ENCODE results near the gene PCNX2. TPM values are rescaled to one million over a fixed set of nuclear protein-coding genes. Genes with fewer than 3 reads are reported as not detected.
"Not testable (repeated sequence)": the region's sequence is repeated elsewhere in the genome, so short reads cannot be mapped to it uniquely, and the experiment has no call there.

PCNX2 gene
- total RNA-seq, 2 experiments from 2014 or later, result 17.8 to 18.5 TPM

DNA sequence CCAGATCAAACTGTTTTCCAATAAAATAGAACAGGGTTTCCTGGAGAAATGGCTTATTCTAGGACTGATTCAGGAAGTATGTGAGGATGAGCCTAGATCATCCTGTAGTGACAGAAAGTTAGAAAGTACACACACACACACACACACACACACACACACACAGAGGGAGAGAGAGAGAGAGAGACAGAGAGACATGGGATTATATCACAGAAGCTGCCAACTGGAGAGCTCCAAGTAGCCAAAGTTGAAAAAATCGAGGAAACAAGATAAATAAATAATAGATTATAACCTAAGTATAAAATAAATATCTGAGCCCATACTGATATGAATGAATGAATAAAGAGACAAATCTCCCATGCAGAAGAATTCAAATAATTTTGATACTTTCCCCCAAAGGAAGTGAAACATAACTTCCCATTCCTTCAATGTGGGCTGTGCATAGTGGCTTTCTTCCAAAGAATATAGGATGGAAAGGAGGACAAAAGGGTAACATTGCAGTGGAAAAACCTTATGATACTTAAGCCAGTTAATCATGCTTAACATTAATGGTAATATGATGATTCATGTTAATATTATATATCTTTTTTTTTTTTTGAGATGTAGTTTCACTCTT lies 173.5 kb downstream of the PCNX2 start:
- intact Hi-C loops (cut with micrococcal nuclease), result no loop called here
- no peak for DNase-seq
- Mint-ChIP-seq H3K27me3 (no peaks in the 10 kb centered on the region), H3K36me3 (peaks cover 29% of the 10 kb centered on the region), H3K4me1 (ENCODE audit: low read depth) (no peaks in the 10 kb centered on the region), H3K27ac (no peak overlapping the region), H3K4me3 (no peak overlapping the region), H3K9me3 (no peaks in the 10 kb centered on the region)
- CTCF ChIA-PET, result no interaction called here
- POLR2A ChIA-PET, result no interaction called here

DNA sequence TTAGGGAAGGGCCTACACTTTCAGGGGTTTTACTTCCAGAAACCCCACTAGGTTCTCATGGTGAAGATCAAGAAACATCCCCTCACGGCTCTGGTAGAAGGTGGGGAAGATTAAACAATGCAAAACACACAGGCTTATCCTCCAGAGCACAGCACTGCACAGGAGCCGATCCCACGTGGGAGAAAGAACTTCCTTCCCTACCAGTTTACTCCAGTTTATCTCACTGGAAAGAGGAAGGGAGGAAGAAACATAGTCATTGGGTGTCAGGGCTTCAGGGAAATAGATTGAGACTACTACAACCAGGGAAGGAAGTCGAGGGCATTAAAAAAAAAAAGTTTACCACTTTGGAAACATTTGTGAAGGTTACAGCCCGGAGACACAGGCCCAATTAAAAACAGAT lies 180.7 kb downstream of the PCNX2 start:
- intact Hi-C loops (cut with micrococcal nuclease), result no loop called here
- H3K4me1 Mint-ChIP-seq (ENCODE audit: low read depth), result peaks cover 8% of the 10 kb centered on the region
- DNase-seq, result no peak
- CTCF ChIA-PET, result no interaction called here
- no peak overlapping the region for H3K27ac Mint-ChIP-seq
- H3K27me3 Mint-ChIP-seq, result no peaks in the 10 kb centered on the region
- no peaks in the 10 kb centered on the region for H3K9me3 Mint-ChIP-seq
- POLR2A ChIA-PET, result no interaction called here
- no peak overlapping the region for H3K4me3 Mint-ChIP-seq
- peaks cover 26% of the 10 kb centered on the region for H3K36me3 Mint-ChIP-seq

DNA sequence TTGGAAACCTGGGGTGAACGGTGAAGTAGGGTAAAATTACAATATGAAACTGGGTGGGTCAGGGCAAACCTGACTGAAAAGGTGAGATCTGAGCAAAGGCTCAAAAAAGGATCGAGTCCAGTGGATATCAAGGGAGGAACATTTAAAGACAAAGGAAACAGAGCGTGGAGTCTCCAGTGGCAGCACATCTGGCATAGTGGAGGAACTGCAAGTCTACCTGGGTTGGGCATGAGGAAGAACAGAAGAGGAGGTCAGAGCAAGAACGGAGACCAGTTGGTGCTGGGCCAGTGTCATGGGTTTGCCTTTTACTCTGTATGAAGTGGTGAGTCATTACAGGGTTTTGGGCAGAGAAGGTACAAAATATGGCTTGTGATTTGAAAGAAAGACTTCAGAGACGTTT lies 181.4 kb downstream of the PCNX2 start:
- Mint-ChIP-seq H3K27ac (no peak overlapping the region), H3K9me3 (no peaks in the 10 kb centered on the region), H3K4me3 (no peak overlapping the region), H3K4me1 (ENCODE audit: low read depth) (peaks cover 8% of the 10 kb centered on the region), H3K27me3 (no peaks in the 10 kb centered on the region), H3K36me3 (peaks cover 30% of the 10 kb centered on the region)
- CTCF ChIA-PET, result no interaction called here
- POLR2A ChIA-PET, result no interaction called here
- DNase-seq, result no peak
- intact Hi-C loops (cut with micrococcal nuclease), result no loop called here

- Mint-ChIP-seq H3K4me1 (ENCODE audit: low read depth) (peaks cover 8% of the 10 kb centered on the region), H3K27me3 (no peaks in the 10 kb centered on the region), H3K9me3 (no peaks in the 10 kb centered on the region), H3K4me3 (no peak overlapping the region), H3K36me3 (peaks cover 32% of the 10 kb centered on the region), H3K27ac (peak overlapping the region; percentile 6)
- DNase-seq, result peak; percentile 65
- intact Hi-C loops (cut with micrococcal nuclease), result no loop called here
- ChIA-PET CTCF (no interaction called here), POLR2A (no interaction called here)
Measured at GRCh38 chr1:233113009-233113879, 182.3 kb downstream of the PCNX2 start.

DNA sequence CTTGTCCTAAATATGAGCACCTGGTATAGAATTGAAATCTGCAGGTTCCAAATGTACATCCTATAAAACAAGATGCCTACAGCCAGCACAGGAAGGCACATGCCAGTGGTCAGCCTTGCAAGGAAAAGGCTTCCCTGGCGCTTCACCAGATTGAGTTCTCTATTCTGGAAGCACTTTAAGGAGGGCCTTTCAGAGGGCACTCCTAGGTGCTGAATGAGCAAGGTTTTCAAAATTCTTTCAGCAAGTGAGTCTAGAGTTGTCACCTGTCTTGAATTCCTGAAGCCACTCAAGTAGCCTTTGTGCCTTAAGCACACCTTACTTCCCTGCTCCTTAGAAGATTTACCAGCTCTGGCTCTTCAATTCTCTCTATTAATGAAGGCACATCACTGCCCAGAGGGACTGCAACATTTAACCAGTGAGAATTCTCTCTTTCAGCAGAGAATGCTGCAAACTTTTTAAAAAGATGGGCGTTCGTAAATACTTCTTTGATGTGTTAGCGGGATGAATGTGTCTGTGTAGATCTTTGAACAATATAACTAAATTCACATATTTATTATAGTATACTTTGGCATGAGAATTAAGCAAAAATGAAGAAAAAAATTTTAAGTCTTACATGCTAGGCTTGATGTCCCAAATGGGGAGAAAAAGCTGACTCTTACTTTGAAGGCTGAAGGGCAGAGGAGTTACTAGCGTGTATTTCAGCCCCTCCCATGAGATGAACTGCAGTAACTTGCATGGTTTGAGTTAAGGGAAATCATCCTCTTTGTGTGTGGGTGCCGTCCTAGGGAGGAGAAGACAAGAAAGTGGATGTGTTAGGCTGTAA lies 183.1 kb downstream of the PCNX2 start:
- intact Hi-C loops (cut with micrococcal nuclease), result no loop called here
- Mint-ChIP-seq H3K27ac (no peak overlapping the region), H3K27me3 (no peaks in the 10 kb centered on the region), H3K9me3 (no peaks in the 10 kb centered on the region), H3K4me3 (no peak overlapping the region), H3K4me1 (ENCODE audit: low read depth) (peaks cover 8% of the 10 kb centered on the region), H3K36me3 (peaks cover 37% of the 10 kb centered on the region)
- ChIA-PET POLR2A (no interaction called here), CTCF (no interaction called here)
- no peak for DNase-seq

- CTCF ChIA-PET, result no interaction called here
- Mint-ChIP-seq H3K27me3 (no peaks in the 10 kb centered on the region), H3K4me3 (no peak overlapping the region), H3K27ac (no peak overlapping the region), H3K9me3 (no peaks in the 10 kb centered on the region), H3K36me3 (peaks cover 37% of the 10 kb centered on the region), H3K4me1 (ENCODE audit: low read depth) (peaks cover 8% of the 10 kb centered on the region)
- intact Hi-C loops (cut with micrococcal nuclease), result no loop called here
- POLR2A ChIA-PET, result no interaction called here
- DNase-seq, result no peak
Measured at GRCh38 chr1:233111731-233112130, 183.8 kb downstream of the PCNX2 start.

DNA sequence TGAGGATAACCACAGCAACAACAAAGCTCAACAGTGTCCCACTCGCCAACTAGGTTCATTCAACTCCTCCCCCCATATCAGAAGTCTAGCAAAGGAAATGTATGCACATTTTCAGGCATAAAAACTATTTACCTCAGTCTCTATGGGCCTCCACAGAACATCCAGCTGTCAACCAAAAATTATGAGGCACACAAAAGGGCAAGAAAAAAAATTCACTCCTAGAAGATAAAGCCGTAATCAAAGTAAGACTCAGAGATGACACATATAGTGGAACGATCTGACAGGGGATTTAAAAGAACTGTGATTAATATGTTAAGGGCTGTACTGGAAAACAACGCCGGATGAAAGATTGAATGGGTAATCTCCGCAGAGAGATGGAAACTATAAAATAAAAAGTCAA lies 186.4 kb downstream of the PCNX2 start:
- peaks cover 42% of the 10 kb centered on the region for H3K36me3 Mint-ChIP-seq
- CTCF ChIA-PET, result no interaction called here

DNA sequence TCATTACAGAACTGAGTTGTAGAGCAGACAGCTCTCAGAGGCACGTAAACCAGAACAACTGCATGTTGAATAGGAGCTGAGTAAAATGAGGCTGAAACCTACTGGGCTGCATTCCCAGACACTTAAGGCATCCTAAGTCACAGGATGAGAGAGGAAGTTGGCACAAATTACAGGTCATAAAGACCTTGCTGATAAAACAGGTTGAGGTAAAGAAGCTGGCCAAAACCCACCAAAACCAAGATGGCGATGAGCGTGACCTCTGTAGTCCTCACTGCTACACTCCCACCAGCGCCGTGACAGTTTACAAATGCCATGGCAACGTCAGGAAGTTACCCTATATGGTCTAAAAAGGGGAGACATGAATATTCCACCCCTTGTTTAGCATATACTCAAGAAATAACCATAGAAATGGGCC lies 187.8 kb downstream of the PCNX2 start:
- H3K27ac Mint-ChIP-seq; DNase-seq; H3K9me3 Mint-ChIP-seq; H3K27me3 Mint-ChIP-seq; H3K4me1 Mint-ChIP-seq (ENCODE audit: low read depth); H3K4me3 Mint-ChIP-seq; intact Hi-C loops (cut with micrococcal nuclease); CTCF ChIA-PET; POLR2A ChIA-PET: not testable (repeated sequence)
- H3K36me3 Mint-ChIP-seq, result peaks cover 41% of the 10 kb centered on the region

More for the DNA sequence above, 186.4 kb downstream of the PCNX2 start:
- Mint-ChIP-seq H3K27me3 (no peaks in the 10 kb centered on the region), H3K9me3 (no peaks in the 10 kb centered on the region), H3K4me1 (ENCODE audit: low read depth) (peaks cover 8% of the 10 kb centered on the region), H3K27ac (no peak overlapping the region), H3K4me3 (no peak overlapping the region)
- POLR2A ChIA-PET, result no interaction called here
- DNase-seq, result no peak
- intact Hi-C loops (cut with micrococcal nuclease), result no loop called here

- Mint-ChIP-seq H3K27me3 (no peaks in the 10 kb centered on the region), H3K27ac (no peak overlapping the region), H3K36me3 (peaks cover 39% of the 10 kb centered on the region), H3K9me3 (no peaks in the 10 kb centered on the region), H3K4me3 (no peak overlapping the region), H3K4me1 (ENCODE audit: low read depth) (peaks cover 2% of the 10 kb centered on the region)
- POLR2A ChIA-PET, result no interaction called here
- CTCF ChIA-PET, result no interaction called here
- intact Hi-C loops (cut with micrococcal nuclease), result no loop called here
- DNase-seq, result no peak
Measured at GRCh38 chr1:233107130-233107660, 188.3 kb downstream of the PCNX2 start.

DNA sequence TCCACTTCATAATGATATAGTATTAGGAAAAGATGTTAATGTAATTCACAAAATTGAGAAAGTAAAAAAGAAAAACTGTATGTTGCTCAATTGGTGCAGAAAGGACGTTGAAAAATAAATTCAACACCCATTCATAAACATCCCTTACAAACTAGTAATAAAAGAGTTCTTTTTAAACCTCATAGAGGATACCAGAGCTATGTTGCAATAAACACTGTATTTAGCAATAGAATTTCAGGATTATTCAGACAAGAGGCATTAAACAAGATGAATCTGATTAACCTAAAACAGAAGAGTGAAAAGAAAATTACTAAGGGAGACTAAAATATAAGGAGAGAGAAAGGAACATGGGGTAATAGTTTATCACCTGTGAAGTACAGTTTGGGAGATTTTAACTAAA lies 190.3 kb downstream of the PCNX2 start:
- no peaks in the 10 kb centered on the region for H3K9me3 Mint-ChIP-seq
- ChIA-PET CTCF (no interaction called here), POLR2A (no interaction called here)
- H3K27me3 Mint-ChIP-seq, result no peaks in the 10 kb centered on the region
- peaks cover 35% of the 10 kb centered on the region for H3K36me3 Mint-ChIP-seq
- intact Hi-C loops (cut with micrococcal nuclease), result no loop called here
- H3K4me3 Mint-ChIP-seq, result no peak overlapping the region
- peaks cover 2% of the 10 kb centered on the region for H3K4me1 Mint-ChIP-seq (ENCODE audit: low read depth)
- no peak overlapping the region for H3K27ac Mint-ChIP-seq
- no peak for DNase-seq

GRCh38 chr1:233102341-233102740 lies 193.2 kb downstream of the PCNX2 start:
- intact Hi-C loops (cut with micrococcal nuclease), result no loop called here
- POLR2A ChIA-PET, result no interaction called here
- Mint-ChIP-seq H3K27me3 (no peaks in the 10 kb centered on the region), H3K36me3 (peaks cover 17% of the 10 kb centered on the region), H3K27ac (no peak overlapping the region), H3K4me1 (ENCODE audit: low read depth) (peaks cover 10% of the 10 kb centered on the region), H3K4me3 (no peak overlapping the region), H3K9me3 (no peaks in the 10 kb centered on the region)
- CTCF ChIA-PET, result no interaction called here
- DNase-seq, result no peak

- peaks cover 17% of the 10 kb centered on the region for H3K36me3 Mint-ChIP-seq
- intact Hi-C loops (cut with micrococcal nuclease), result no loop called here
Measured at GRCh38 chr1:233097959-233098580, 197.5 kb downstream of the PCNX2 start.

More at GRCh38 chr1:233097959-233098580, 197.5 kb downstream of the PCNX2 start:
- H3K4me1 Mint-ChIP-seq (ENCODE audit: low read depth), result peaks cover 13% of the 10 kb centered on the region
- H3K9me3 Mint-ChIP-seq, result no peaks in the 10 kb centered on the region
- no peak for DNase-seq
- no peaks in the 10 kb centered on the region for H3K27me3 Mint-ChIP-seq
- no peak overlapping the region for H3K4me3 Mint-ChIP-seq
- ChIA-PET CTCF (no interaction called here), POLR2A (no interaction called here)
- H3K27ac Mint-ChIP-seq, result no peak overlapping the region

All from activated CD4-positive, alpha-beta memory T cell treated with anti-CD3 and anti-CD28 coated beads for 36 hours (primary cell).